HL-60 (cell line): Measurements from ENCODE around the gene GATA6.

Experiments
- CTCF ChIP-seq: IDR thresholded peaks from one replicate; pipeline ENCODE4 v1.5.1; 2011; ENCODE audit warnings: low read length, control low read depth, inconsistent platforms; ENCODE audit not compliant: insufficient read depth
- POLR2AphosphoS5 ChIP-seq: IDR thresholded peaks from 2 replicates; pipeline ENCODE4 v1.6.1; 2012; ENCODE audit warnings: low read depth
- REST ChIP-seq: IDR thresholded peaks from 2 replicates; pipeline ENCODE4 v1.6.1; 2012; ENCODE audit warnings: low read depth; ENCODE audit not compliant: insufficient replicate concordance

GRCh38 chr18:22169011-22169888 lies at the start of gene GATA6:
- TF ChIP-seq POLR2AphosphoS5 (no peak), CTCF (no peak), REST (no peak)
